CD1c-positive myeloid dendritic cell (primary cell): Measurements from ENCODE around the gene DBH.

ENCODE experiments used
- DNase-seq: peaks from one replicate; pipeline ENCODE4 v3.0.0-alpha.2; 2016; ENCODE audit errors: extremely low spot score

The DBH gene

DNA sequence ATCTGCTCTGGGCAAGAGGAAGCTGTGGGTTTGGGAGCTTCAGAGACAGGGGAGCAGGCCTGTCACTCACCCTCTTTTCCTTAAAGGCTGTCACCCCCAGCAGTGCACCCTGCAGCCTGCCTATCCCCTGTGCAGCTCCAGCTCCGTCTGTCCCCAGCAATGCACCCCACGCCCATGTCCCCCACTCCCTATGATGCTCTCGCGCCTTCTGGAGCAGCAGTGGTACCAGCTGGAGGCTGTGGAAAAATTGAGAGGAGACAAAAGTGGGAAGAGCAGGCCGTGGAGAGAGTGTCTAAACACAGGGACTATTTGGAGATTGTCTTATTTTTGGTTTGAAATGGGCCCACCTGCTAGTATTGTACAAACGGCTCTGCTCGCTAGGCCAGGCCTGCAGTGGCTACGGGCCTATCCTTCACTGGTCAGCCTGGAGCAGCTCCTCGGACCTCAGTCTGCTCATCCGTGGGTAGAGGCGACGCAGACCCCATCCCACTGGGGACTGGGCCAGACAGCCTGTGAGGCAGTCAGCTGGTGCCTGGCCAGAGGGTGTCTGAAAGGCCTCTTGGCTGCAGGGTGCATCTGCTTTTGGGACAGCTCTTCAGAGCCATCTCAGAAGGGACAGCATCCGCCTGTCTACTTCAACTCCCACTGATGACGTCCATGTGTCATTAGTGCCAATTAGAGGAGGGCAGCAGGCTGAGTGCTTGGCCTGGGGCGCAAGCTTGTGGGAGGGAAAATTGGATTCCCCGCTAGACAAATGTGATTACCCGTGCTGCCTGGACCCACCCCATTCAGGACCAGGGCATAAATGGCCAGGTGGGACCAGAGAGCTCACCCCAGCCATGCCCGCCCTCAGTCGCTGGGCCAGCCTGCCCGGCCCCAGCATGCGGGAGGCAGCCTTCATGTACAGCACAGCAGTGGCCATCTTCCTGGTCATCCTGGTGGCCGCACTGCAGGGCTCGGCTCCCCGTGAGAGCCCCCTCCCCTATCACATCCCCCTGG, at the start of gene DBH:
TSS of gene DBH (plus strand) at position 831 of the 999 bp plus-strand sequence. CDS start at position 840, 9 bp downstream.
- no peak for DNase-seq

DNA sequence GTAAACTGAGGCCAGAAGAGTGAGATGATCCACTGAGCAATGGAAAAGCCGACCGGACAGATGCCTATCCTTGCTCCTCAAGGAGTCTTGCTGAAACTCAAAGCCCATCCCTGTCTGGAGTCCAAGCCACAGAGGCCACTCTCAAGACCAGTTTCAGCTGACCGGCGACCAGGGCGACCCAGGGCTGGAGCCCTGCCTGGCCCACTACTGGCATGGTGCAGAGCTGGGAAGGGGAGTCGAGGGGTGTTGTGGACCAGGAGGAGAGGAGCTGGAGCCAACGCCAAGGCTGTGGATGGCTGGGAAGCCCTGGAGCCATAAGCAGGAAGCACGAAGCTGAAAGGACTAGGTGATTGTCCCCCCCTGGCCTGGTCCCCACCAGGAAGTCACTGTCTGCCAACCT, 49.1 kb upstream of the DBH start:
- no peak for DNase-seq

DNA sequence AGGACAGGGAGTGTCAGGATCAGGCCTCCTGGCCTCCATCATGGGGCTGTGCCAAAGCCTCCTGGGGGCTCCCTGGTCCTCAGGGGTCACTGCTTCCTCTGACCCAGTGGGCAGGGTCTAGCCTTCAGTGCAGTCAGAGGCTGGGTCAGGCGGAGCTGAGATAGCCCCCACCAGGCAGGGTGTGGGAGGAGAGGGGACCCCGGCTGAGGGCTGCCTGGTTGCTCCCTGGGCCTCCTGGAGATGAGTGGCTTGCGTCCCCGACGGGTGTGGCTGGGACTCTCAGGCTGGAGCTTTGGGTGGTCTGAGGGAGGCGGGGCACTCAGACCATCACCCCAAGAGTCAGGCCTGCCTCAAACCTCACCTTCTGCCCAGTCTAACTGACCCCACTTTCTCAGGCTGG, 48.7 kb upstream of the DBH start:
- DNase-seq, result no peak

DNA sequence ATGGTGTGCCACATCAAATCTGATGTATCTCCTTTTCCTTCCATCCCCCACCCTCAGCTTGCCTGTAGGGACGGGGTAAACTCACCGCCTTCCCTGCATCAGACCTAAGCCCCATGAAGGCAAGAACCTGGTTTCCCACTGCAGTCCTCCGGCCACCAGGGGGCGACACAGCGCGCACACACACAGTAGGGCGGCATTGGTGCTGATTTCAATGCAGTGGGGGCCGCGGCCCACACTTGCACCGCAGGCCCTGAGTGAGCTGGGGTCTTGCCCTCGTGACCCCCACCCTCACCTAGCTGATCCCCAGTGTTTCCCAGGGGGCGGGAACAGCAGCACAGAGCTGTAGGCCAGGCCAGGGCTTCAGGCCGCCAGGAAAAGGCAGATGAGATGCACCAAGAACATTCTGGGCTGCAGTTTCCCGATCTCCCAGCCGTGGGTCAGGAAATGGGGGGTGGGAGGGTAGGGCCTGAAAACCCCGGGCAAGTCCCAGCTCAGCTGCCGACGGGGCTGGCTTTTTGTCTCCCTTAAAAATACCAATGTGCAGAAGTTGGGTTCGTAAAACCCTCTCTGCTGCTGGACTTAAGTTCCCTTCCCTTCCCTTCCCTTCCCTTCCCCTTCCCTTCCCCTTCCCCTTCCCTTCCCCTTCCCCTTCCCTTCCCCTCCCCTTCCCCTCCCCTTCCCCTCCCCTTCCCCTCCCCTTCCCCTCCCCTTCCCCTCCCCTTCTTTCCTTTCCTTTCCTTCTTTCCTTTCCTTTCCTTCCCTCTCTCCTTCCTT, 46.5 kb upstream of the DBH start:
- peak; percentile 10 for DNase-seq

DNA sequence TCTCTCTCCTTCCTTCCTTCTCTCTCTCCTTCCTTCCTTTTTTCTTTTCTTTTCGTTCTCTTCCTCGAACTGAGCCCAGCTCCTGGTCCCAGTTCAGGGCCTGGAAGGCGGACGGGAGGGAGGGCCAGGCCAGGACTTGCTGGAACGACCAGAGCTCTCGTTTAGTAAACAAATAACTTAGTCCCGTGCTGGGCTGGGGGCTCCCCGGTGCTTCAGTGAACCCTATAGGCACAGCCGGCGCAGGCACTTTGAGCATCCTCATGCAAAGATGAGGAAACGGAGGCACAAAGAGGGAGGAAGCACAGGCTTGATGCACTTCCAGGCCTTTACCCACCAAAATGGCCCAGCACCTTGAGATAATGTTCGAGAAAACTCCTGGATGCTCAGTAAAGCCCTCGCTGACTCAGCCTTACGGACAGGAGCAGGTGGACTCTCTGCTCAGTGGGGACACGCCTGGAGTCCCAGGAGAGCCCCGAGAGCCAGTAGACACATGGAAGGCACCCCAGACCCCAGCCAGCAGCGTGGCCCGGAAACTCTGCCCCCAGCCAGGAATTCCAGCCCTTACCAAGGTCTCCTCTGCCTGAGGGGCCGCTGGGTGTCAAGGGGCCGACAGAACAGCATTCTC, 45.8 kb upstream of the DBH start:
- no peak for DNase-seq

DNA sequence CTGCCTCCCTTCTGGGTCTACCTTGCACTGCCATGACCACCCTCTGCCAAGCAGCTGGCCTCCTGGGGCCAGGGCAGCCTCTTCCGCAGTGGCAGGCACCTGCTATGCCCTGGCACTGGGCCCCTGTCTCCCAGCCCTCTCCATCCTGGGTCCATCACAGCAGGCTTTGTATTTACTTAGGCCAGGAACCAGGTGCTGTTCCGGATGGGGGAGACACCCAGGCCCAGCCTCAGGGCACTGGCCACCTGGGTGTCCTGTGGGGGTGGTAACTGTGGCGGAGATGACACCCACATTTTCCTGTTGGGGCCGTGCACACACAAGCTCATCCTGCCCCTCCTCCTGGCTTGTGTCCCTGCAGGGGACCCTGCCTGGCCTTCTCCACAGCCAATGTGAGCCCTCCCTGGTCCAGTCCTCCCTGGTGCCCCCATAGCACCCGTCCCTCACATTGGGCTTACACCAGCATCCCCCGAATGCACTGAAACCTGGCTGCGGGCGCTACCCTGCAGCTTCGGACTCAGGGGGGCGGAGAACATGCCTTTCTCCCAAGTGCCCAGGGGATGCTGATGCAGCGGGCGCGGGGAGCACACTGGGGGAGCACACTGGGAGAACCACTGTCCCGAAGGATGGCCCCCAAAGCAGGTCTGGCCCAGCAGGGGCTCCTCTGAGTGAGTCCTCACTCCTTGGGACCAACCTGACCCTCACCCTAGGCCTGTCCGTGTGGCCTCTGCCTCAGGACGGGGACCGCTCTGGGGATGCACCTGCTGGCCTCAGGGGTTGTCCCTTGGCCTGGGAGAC, 44.9 kb upstream of the DBH start:
- no peak for DNase-seq

DNA sequence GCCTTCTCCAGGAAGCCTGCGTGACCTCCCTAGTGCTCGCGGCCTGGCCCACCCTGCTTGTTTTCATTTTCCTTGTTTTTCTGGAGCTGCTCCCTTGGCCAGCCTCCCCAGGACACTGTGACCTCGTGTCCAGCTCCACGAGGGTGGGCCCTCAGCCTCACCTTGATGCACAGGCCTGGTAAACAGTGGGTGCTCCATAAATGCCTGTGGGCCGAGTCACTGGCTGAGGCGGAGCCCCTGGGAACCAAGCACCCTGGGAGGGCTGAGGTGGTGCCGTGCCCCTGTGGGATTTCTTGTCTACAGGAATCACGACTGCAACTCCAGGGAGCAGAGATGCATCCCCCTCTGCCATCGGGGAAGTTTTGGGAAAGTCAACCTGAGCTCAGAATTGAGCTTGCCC, 44.2 kb upstream of the DBH start:
- DNase-seq, result no peak

DNA sequence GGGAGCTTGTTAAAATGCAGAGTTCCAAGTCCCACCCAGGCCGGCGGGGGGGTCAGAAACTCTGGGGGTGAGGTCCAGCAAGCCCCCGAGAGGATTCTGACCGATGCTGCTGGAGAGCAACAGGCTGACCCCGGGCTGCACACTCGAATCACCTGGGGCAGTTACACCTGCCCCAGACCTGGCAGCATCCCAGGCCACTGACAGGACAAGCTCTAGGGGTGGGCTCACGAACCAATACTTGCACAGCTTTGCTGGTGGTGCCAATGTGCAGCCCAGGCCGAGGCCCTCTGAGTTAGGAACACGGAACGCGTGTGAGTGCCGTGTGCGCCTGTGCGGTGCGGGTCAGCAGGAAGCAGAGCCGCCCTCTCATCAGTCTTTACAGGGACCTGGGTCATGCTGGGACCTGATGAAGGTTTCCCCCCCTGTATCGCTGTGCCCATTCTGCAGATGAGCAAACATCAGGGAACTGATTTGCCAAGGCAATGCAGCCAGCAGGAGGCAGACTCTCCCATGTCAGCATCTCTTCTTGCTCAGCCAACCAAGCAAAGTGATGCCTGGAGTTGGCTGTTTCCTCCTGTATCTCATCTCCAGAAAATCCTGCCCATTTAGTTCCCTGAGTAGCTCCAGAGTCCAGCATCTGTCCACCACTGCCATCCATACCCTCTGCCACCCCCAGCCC, 43.3 kb upstream of the DBH start:
- DNase-seq, result no peak

DNA sequence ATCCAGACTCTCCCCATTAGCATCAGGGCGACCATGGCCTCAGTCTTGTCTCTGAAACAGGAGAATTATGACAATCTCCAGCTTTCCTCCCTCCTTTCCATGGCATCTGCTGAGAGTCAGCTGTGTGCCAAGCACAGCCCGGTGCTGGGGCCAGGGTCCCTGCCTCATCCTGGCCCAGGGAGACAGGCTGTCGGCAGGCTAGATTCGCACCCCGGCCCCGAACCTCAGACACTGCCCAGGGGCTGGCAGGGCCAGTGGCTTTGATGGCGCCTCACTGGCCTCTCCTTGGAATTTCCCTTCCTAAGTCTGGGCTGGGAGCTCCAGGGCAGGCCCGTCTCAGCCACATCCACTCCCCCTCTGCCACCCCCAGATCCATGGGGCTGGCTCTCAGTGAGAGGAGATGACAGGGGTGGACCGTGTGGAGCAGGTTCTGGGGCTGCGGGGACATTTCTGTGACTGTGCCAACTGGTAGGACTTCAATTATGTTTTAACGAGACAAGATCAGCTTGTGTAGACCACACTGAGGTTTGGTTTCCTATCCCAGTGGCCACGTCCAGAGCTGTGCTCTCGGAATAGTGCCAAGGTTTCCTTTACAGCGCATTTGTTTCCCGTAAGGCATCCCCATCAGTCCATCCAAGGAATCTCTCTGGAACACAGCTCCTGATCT, 42.4 kb upstream of the DBH start:
- DNase-seq, result no peak

DNA sequence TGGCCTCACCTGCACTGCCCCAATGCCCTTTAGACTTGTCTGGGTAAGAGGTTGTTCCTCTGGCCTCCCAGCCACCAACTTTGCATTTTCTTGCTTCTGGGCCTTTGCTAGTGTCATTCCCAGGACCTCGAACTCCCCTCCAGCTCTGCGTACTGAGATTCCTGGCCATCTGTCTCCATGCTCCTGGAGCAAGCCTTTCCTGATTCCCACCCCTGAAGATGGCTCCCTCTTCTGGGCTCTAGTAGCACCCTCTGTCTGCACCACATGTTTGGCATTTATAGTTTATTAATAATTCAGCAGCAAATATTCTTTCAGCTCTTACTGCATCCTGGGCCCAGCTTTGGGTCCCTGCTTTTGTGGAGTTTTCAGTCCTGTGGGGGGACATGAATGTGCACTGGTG, 41.9 kb upstream of the DBH start:
- DNase-seq, result no peak

DNA sequence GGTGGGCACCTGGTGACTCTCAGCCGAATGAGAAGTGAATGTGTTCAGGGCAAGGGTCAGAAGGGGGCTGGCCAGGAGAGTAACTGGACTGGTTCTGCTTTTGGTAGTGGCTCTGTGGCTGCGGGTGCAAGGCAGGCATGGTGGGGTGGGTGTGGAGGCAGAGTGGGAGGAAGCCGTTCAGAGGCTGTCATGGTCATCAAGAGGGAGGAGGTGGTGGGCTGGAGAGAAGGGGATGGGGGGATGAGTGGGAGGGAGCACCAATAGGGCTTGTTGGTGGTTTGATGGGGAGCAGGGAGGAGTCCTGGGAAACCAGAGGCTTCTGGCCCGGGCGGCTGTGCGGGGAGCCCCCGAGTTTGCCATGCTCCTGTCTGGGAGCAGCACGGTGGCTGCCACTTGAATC, 40.3 kb upstream of the DBH start:
- no peak for DNase-seq

DNA sequence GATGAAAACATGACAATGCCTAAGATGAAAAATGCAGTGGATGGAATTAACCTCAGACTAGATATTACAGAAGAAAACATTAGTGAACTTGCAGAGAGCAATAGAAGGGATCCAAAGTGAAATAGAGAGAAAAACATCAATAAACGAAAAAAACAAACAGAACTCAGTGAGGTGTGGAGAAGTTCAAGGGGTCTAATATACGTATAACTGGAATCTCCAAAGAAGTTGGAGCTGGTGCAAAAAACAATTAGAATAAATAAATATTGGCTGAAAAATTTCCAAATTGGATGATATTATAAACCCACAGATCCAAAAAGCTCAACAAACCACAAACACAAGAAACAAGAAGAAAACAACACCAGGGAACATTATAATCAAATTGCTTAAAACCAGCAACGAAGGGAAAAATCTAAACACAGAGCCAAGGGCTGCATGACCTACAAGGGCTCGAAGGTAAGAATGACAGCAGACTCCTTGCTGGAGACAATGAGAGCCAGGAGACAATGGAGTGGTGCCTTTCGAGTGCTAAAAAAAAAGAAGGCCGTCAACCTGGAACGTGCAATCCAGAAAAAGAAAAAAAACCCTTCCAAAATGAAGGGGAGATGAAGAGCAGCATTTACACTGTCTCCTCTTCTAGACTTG, 38.7 kb upstream of the DBH start:
- no peak for DNase-seq

DNA sequence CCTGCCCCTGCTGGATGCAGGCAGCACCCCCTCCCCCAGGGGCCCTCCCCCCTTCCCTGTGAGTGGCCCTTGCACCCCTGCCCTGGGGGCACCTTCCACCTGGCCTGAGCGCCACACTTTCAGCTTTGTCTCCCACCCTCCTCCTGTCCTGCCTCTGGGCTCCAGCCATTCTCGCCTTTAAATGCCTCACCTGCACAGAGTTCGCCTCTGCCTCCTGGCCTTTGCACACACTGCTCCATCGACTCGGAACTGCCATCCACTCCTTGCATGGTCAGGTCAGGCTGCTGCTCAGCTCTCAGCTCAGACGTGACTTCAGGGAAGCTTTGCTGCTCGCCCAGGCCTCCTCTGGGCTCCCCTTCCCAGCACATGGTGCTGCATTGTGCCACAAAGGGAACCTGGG, 37.2 kb upstream of the DBH start:
- DNase-seq, result no peak

DNA sequence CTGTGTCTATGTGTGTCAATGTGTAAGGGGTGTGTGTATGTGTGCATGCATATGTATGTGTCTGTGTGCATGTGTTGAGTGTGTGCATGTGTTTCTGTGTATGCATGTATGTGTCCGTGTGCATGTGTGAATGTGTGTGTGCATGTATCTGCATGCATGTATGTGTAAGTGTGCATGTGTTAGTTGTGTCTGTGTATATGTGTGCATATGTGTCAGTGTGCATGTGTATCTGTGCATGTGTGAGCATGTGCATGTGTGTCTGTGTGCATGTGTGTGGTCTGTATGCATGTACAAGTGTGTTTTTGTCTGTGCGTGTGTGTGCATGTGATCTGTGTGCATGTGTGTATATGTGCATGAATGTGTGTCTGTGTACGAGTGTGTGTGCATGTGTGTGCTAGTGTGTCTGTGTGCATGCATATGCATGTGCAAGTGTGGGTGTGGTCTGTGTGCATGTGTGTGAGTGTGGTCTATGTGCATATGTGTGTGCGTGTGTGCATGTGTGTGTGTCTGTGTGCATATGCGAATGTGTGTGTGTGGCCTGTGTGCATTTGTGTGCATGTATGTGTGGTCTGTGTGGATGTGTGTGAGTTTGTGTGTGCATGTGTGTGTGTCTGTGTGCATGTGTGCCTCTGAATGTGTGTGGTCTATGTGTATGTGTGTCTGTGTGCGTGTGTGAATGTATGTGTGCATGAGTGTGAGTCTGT, 36.5 kb upstream of the DBH start:
- DNase-seq, result no peak

DNA sequence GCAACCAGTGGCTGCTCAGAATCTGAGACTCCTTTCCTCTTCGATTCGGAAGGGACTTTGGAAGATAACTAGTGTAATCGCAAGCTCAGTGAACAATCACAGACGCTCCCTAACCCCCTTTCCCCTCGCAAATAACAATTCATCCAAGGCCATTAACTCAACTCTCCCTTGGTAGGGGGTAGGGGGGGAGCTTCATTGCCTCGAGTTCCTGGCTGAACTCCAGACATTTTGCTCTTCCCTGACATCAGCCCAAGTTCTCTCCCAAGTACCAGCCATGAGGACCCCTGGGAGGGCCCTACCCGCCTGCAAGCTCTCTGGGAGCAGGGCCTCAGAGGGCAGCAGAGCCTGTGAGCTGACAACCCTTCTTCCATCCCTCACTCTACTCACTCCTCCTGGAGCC, 35.4 kb upstream of the DBH start:
- DNase-seq, result no peak

DNA sequence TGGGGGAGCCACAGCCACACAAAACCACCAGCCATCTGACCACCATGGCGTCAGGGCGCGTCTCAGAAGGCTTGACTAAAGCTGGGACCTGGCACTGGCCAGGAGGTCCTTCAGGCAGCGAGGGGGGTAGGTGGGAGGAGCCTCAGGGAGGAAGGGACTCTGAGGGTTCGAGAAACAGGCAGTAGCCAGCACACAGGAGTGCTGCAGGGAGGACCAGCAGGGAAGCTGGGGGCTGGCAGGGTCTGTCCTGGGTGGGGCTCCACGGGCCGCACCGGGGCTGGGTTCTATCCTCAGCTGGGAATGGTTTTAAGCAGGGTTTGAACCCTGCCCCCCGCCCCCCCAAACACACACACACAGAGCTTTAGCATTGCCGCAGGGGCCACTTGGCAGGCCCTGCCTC, 34.4 kb upstream of the DBH start:
- no peak for DNase-seq

DNA sequence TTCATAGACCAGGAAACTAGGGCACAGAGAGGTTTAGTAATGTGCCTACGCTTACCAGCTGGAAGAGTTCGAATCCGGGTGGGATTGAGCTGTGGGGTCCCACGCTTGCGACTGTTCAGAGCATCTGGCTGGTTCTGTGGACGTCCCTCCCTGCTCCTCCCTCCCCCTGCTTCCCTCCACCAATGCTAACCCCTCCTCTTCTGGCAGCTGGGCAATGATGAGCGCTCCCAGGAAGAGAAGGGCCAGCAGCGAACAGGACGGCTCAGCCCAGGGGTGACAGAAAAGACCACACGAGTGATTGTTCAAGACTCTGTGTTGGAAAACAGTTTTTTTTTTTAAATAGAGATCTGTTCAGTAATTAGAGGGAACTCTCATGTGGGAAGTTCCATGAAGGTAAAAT, 33.9 kb upstream of the DBH start:
- no peak for DNase-seq

DNA sequence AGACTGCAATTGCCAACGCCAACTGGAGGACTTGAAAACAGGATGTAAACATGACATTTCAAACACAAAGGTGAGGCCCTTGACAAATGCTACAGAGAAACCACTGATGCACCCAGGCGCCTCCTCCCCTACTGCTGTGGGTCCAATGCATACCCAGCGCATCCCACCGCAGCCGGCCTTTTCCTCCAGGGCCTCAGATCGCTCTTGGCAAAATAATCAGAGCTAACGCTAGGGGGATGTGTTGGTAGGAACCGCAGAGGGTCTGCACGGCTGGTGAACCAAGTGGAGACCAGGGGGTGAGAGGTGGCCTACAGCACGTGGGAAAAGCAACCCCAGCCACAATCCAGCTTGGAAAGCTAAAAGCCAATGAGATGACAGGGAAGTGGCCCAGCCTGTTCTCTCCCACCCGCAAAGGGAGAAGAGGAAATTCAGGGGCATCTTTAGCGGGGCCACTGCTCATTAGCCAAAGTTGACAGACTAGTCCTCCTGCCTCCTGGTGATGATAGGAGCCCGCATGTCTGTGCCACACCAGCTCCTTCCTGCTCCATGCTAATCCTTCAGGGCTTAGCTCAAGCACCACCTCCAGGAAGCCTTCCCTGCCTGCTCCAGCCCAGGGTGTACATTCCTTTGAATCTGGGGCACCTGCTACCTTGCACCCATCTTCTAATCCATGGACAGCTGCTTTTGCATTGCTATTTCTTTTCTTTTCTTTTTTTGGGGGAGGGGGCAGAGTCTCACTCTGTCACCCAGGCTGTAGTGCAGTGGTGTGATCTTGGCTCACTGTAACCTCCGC, 32.8 kb upstream of the DBH start:
- DNase-seq, result no peak

DNA sequence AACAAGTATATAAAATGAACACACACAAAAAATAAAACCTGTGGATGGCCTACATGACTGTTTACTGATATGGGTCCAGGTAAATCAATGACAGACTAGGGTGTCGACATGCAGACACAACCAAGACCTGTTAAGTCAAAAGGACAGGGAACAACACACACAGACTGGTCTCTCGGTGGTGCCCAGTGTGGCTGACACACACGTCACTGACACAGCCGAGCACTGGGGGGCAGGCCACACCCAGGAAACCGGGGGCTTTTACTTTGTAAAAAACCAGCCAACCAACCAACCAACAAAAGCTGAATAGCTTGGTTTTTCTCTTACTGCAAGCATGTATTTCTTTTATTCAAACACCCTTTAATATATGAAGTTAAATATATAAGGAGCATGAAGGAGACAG, 31.9 kb upstream of the DBH start:
- no peak for DNase-seq
